Measurements from ENCODE around the gene HNF1B.

The HNF1B gene

DNA sequence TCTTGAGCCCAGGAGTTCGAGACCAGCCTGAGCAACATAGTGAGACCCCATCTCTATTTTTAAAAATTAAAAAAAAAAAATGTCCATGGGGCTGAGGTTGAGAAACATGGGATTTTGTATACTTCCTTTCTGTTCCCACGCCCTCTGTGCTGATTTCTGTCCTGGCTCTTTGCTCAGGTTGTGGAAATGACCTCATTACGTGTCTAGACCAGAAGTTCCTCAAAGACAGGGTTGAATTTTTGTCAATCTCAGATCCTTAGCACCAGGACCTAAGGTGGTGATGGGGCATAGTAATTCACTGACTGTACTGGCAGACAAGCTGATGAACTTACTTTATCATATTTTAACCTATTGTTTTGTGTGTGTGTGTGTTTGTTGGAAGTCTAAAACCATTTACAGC lies 11.2 kb upstream of the HNF1B start:
- no peak overlapping the region for H3K4me3 ChIP-seq (ENCODE audit: low read length)
- H3K36me3 ChIP-seq (replicated peaks; ENCODE audit: insufficient read depth, low read length): no peaks in the 10 kb centered on the region
- no peak for TF ChIP-seq EZH2phosphoT487 (IDR thresholded peaks at IDR 0.05; ENCODE audit: low read length)
- no peak for TF ChIP-seq EZH2 (optimal IDR thresholded peaks at IDR 0.05; ENCODE audit: low read depth, low read length)
- no peak overlapping the region for H3K27ac ChIP-seq (ENCODE audit: low read length)
- H2AFZ ChIP-seq (ENCODE audit: low read length): no peak overlapping the region
- H3F3A ChIP-seq (ENCODE audit: insufficient read depth, low read length): peaks cover 2% of the 10 kb centered on the region
- no peak overlapping the region for H3K4me2 ChIP-seq (ENCODE audit: low read depth, low read length)
- no peaks in the 10 kb centered on the region for H4K20me1 ChIP-seq (ENCODE audit: insufficient read depth, low read length)
- no peaks in the 10 kb centered on the region for H3K9me3 ChIP-seq (replicated peaks; ENCODE audit: insufficient read depth, low read length)
- H3K9ac ChIP-seq (ENCODE audit: low read length): no peak overlapping the region
- no peak for DNase-seq
- no peaks in the 10 kb centered on the region for H3K4me1 ChIP-seq (ENCODE audit: low read length)
- no peaks in the 10 kb centered on the region for H3K9me2 ChIP-seq (replicated peaks; ENCODE audit: insufficient read depth, low read length)
- no peaks in the 10 kb centered on the region for H3K79me2 ChIP-seq (ENCODE audit: low read length)
- H3K27me3 ChIP-seq (replicated peaks; ENCODE audit: insufficient read depth, low read length): no peaks in the 10 kb centered on the region

DNA sequence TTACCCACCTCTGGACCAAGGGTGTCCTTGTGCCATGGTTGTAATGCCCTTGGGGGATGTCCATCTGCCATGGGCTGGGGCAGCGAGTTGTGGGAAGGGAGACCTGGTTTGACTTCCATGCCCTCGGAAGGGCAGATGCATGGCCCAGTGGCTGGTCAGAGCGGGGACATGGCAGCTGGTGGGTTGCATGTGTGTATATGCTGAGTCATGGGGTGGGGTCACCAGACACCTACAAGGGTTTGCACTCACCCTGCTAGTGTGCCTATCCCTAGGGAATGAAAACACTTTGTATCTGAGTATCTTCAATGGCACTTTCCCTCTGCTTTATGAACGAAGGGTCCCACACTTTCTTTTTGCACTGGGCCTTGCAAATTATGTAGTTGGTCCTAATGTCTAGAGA lies 10.6 kb upstream of the HNF1B start:
- Histone ChIP-seq H3K9ac (ENCODE audit: low read length) (no peak overlapping the region), H2AFZ (ENCODE audit: low read length) (no peak overlapping the region), H3F3A (ENCODE audit: insufficient read depth, low read length) (no peaks in the 10 kb centered on the region), H3K27me3 (replicated peaks; ENCODE audit: insufficient read depth, low read length) (no peaks in the 10 kb centered on the region), H3K79me2 (ENCODE audit: low read length) (no peaks in the 10 kb centered on the region), H3K9me3 (replicated peaks; ENCODE audit: insufficient read depth, low read length) (no peaks in the 10 kb centered on the region), H3K4me1 (ENCODE audit: low read length) (no peaks in the 10 kb centered on the region), H4K20me1 (ENCODE audit: insufficient read depth, low read length) (no peaks in the 10 kb centered on the region), H3K27ac (ENCODE audit: low read length) (no peak overlapping the region), H3K9me2 (replicated peaks; ENCODE audit: insufficient read depth, low read length) (no peaks in the 10 kb centered on the region), H3K4me3 (ENCODE audit: low read length) (no peak overlapping the region), H3K36me3 (replicated peaks; ENCODE audit: insufficient read depth, low read length) (no peaks in the 10 kb centered on the region), H3K4me2 (ENCODE audit: low read depth, low read length) (no peak overlapping the region)
- no peak for DNase-seq
- TF ChIP-seq, protein P1, sequence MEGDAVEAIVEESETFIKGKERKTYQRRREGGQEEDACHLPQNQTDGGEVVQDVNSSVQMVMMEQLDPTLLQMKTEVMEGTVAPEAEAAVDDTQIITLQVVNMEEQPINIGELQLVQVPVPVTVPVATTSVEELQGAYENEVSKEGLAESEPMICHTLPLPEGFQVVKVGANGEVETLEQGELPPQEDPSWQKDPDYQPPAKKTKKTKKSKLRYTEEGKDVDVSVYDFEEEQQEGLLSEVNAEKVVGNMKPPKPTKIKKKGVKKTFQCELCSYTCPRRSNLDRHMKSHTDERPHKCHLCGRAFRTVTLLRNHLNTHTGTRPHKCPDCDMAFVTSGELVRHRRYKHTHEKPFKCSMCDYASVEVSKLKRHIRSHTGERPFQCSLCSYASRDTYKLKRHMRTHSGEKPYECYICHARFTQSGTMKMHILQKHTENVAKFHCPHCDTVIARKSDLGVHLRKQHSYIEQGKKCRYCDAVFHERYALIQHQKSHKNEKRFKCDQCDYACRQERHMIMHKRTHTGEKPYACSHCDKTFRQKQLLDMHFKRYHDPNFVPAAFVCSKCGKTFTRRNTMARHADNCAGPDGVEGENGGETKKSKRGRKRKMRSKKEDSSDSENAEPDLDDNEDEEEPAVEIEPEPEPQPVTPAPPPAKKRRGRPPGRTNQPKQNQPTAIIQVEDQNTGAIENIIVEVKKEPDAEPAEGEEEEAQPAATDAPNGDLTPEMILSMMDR (IDR thresholded peaks at IDR 0.05; ENCODE audit: low read length): no peak
- TF ChIP-seq EZH2 (optimal IDR thresholded peaks at IDR 0.05; ENCODE audit: low read depth, low read length): no peak
- no peak for TF ChIP-seq EZH2phosphoT487 (IDR thresholded peaks at IDR 0.05; ENCODE audit: low read length)

- Histone ChIP-seq H3F3A (ENCODE audit: insufficient read depth, low read length) (no peaks in the 10 kb centered on the region), H3K4me3 (ENCODE audit: low read length) (no peak overlapping the region), H3K4me1 (ENCODE audit: low read length) (no peaks in the 10 kb centered on the region), H3K9ac (ENCODE audit: low read length) (no peak overlapping the region), H3K79me2 (ENCODE audit: low read length) (no peaks in the 10 kb centered on the region), H3K27ac (ENCODE audit: low read length) (no peak overlapping the region), H3K27me3 (replicated peaks; ENCODE audit: insufficient read depth, low read length) (no peaks in the 10 kb centered on the region), H3K9me2 (replicated peaks; ENCODE audit: insufficient read depth, low read length) (no peaks in the 10 kb centered on the region), H2AFZ (ENCODE audit: low read length) (no peak overlapping the region), H3K9me3 (replicated peaks; ENCODE audit: insufficient read depth, low read length) (no peaks in the 10 kb centered on the region), H3K4me2 (ENCODE audit: low read depth, low read length) (no peak overlapping the region), H4K20me1 (ENCODE audit: insufficient read depth, low read length) (no peaks in the 10 kb centered on the region), H3K36me3 (replicated peaks; ENCODE audit: insufficient read depth, low read length) (no peaks in the 10 kb centered on the region)
- DNase-seq: no peak
- no peak for TF ChIP-seq EZH2phosphoT487 (IDR thresholded peaks at IDR 0.05; ENCODE audit: low read length)
- no peak for TF ChIP-seq EZH2 (optimal IDR thresholded peaks at IDR 0.05; ENCODE audit: low read depth, low read length)
- TF ChIP-seq, protein P1 (IDR thresholded peaks at IDR 0.05; ENCODE audit: low read length): no peak
Measured at GRCh38 chr17:37754363-37754762, 9.5 kb upstream of the HNF1B start.

GRCh38 chr17:37752482-37752881 lies 7.6 kb upstream of the HNF1B start:
- Histone ChIP-seq H3K9me3 (replicated peaks; ENCODE audit: insufficient read depth, low read length) (no peaks in the 10 kb centered on the region), H3K36me3 (replicated peaks; ENCODE audit: insufficient read depth, low read length) (no peaks in the 10 kb centered on the region), H3K4me3 (ENCODE audit: low read length) (no peak overlapping the region), H3K27me3 (replicated peaks; ENCODE audit: insufficient read depth, low read length) (no peaks in the 10 kb centered on the region), H3K9me2 (replicated peaks; ENCODE audit: insufficient read depth, low read length) (no peaks in the 10 kb centered on the region), H3K9ac (ENCODE audit: low read length) (no peak overlapping the region), H3K27ac (ENCODE audit: low read length) (no peak overlapping the region), H3K4me2 (ENCODE audit: low read depth, low read length) (no peak overlapping the region), H3F3A (ENCODE audit: insufficient read depth, low read length) (no peaks in the 10 kb centered on the region), H3K4me1 (ENCODE audit: low read length) (no peaks in the 10 kb centered on the region), H3K79me2 (ENCODE audit: low read length) (no peaks in the 10 kb centered on the region), H2AFZ (ENCODE audit: low read length) (no peak overlapping the region), H4K20me1 (ENCODE audit: insufficient read depth, low read length) (no peaks in the 10 kb centered on the region)
- no peak for TF ChIP-seq EZH2 (optimal IDR thresholded peaks at IDR 0.05; ENCODE audit: low read depth, low read length)
- TF ChIP-seq, protein P1 (IDR thresholded peaks at IDR 0.05; ENCODE audit: low read length): no peak
- TF ChIP-seq EZH2phosphoT487 (IDR thresholded peaks at IDR 0.05; ENCODE audit: low read length): no peak
- DNase-seq: no peak
